ENCODE measurements around the gene MLIP.
"Not testable (repeated sequence)": the region's sequence is repeated elsewhere in the genome, so short reads cannot be mapped to it uniquely, and the experiment has no call there.

Gene MLIP

DNA sequence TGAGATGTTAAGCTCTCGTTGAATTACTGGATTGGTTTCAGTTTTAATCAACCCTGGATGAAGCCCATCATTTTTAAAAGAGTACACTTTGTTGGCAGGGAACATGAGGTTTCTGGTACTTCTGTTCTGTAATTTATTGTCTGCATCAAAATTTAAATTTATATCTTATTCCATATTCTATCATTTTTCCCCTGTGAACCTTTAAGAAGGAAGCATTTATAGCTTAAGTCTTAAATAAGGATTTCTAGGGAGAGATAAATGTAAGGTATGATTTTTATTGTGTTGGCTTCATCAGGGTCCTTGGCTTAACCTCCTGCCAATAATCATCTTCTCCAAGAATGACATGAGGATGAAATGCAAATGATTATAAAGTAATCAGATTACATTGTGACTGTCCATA, 40.6 kb downstream of the MLIP start:
- no peak for DNase-seq (ENCODE audit: low spot score)

DNA sequence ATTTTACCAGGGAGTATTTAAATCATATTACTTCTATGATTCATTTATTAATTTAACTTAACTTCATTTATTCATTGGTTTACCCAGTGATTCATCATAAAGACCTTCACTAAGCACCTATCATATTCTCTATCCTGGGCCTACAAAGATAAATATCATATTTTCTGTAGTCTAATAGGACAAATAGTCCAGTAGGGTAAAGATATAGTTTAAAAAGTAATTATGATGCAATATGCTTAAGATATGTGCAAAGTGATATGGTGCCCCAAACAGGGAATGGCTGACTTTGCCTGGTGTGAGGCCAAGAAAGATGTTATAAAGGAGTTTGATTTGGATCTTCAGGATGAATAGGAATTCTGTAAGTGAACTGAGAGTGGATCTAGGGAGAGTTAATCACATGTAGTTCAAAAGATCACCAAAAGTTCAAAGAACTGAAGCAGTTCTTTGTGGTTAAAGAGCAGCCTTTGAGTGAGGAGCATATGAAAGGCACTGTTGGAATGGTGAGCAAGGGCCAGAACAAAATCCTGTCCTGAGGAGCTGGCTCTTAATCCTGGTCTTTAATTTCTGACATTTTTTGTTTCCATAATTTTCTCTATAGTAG, 45.5 kb downstream of the MLIP start:
- DNase-seq (ENCODE audit: low spot score), result no peak

DNA sequence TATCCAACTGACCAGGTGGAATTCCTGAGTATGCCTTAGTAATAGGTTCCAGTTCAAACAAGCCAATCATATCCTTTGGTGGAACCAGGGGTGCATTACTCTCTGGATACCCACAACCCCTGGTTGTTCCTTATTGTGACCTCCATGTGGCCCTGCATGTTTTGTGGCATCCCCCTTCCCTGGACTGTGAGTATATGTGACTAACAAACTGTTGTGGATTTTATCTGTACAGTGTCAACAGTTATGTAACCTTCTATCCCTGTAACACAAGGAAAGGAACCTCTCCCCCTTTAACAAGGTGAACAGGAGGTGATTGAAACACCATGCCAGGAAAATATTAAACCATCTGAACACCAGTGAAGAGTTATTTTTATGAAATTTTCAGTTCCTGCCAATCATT, 46.2 kb downstream of the MLIP start:
- no peak for DNase-seq (ENCODE audit: low spot score)

DNA sequence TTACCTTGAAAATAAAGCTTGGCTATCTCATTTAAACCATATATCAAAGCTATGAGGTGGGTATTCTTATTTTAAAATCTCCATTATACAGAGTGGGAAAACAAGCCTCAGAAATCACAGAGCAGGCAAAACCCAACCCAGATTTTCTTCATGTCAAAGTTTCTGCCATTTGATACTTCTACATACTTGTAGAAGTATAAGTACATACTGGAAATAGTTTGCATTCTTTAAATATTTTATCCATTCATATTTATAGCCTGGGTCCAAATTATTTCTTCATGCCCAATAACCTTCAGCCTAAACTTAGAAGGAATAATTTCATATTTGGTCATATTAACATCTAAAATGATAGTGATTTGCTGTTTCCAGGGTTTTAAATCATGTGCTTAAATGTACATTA, 61.8 kb downstream of the MLIP start:
- DNase-seq (ENCODE audit: low spot score), result no peak

DNA sequence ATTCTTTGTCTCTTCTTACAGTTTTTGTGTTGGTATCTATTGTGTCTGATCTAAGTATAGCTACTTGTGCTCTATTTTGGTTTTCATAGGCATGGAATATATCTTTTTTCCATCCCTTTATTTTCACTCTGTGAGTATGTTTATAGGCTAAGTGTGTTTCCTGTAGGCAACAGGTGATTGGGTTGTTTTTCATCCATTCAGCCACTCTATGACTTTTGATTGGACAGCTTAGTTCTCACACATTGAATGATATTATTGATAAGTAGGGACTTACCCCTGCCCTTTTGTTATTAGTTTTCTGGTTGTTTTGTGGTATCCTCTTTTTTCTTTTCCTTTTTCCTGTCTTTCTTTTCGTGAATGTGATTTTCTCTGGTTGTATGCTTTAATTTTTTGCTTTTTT, 67.9 kb downstream of the MLIP start:
- DNase-seq (ENCODE audit: low spot score), result no peak

DNA sequence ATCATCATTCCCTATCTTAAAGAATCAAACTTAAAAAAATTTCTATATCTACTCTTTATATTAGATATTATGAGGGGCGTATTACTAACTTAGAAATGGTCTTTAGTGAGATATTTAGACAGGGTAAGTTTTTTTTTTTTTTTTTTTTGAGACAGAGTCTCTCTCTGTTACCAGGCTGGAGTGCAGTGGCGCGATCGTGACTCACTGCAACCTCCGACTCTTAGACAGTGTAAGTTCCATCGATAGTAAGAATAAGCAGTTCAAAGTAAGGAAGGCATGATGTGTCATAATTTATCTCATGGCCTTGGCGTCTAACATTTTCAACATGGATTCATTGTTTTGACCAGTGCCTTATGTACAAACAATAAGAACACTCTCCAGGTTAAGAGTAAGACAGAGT, 72.4 kb downstream of the MLIP start:
- no peak for DNase-seq (ENCODE audit: low spot score)

DNA sequence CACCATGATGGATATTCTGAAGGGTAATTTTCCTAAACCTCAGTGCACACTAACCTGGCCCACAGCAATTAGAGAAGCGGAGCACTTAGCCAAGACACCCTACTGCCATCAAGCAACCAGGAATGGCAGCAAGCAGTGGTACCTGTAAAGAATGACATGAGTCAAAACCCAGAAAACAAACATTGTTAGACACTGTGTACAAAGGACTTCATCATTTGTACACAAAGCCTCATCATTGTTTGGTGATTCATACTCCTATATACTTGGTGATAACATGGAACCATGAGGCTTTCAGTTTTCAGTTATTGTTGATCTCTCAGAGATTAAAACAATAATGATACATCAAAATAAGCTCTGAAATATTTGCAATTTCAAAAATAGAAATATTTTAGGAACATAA, 74.6 kb downstream of the MLIP start:
- no peak for DNase-seq (ENCODE audit: low spot score)

DNA sequence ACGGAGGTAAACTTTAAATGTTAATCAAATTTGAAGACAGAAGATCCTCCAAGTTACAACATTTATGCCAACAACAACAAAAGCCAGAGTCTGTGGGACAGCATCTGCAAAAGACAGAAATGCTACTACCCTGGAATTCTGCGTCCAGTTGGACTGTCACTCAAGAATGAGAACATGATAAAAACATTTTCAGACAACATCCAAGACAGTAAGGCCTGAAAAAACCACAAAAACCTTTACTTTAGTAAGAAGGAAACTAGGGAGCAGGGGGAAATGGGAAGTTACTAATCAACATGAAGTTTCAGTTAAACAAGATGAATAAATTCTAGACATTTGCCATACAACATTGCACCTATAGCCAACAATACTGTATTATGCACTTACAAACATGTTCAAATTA, 77.6 kb downstream of the MLIP start:
- no peak for DNase-seq (ENCODE audit: low spot score)

DNA sequence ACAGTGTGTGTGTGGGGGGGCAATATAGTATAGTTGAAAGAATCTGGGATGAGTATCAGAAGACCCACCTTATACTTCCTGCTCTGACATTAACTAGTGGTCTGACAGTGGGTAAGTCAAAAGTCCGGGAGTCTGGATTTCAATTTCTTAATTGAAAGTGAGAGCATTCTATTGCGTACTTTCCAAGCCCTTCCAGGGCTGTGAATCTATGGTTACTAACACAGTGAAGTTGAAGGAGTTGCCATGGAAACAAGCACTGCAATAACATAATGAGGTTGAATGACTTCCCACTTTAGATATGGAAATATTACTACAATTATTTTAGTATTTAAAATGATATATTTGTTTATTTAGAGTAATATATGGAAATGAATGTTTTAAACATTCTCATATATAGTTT, 80.2 kb downstream of the MLIP start:
- DNase-seq (ENCODE audit: low spot score), result no peak

DNA sequence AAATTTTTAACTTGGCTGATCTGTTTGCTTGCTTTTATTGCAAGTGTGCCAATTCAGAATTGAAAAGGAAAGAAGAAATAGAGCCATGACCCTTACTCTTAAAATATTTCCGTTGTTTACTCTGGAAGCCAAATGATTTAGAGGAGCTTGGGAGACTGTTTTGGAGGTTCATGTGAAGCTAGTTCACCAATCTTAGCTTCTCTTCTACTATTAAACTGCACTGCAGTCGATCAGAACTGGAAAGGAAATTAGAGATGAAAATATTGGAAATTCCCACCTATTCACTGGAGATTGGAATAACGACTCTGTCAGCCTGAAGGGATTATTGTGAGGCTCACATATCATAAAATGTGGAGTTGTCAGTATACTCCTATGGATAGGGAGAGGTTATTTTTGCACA, 81.8 kb downstream of the MLIP start:
- DNase-seq (ENCODE audit: low spot score), result no peak

DNA sequence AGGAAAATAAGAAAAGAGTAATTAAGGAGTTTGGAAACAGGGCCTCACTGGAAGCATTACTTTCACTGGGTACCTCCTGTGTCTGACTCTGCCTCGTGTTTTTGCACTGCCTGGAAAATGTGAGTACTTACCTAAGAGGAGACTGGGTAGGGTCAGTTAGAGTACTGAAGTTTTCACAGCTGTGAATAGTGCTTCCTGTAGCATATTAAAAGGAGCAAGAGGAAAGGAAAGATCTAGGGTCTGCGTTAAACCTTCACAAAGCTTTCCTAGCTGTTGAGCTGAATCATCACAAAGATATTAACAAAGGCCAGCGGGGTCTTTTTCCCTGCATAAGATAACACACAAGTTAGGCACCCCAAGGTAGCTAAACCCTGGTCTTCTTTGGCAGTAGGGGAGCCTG, 82.3 kb downstream of the MLIP start:
- no peak for DNase-seq (ENCODE audit: low spot score)

DNA sequence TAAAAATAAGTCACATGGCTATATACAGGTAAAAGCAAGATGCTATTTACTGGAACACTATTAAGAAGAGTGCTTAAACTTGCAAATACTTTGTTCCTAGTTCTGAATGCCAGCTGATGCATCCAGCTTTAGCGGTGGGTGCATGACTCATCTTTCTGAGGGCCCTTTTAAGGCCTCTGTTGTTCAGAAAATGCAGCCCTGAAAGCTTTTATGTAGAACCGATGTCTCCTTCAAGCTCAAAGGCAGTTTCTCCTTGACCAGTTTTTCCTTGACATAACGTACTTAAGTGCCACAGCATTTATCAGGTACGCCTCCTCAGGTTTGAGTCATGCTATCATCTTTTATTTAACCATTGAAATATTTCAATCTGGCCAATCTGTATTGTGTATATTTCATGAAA, 82.8 kb downstream of the MLIP start:
- DNase-seq (ENCODE audit: low spot score), result no peak

DNA sequence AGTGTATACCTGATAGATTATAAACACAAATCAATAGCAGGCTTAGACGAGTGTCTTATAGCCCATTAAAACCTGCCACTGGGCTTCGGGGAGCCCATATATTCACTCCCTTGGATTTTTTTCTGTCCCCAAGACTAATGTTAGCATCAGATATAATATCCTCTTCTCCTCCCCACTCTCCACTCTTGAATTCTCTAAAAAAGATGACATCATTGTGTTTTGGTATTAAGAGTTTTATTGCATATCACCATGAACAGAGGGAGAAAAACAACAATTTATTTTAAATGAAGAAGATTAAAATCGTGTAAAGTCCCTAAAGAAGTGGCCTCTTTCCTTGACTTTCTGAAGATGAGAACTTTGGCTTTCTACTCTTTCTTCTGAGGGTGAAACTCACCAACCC, 84.4 kb downstream of the MLIP start:
- no peak for DNase-seq (ENCODE audit: low spot score)

DNA sequence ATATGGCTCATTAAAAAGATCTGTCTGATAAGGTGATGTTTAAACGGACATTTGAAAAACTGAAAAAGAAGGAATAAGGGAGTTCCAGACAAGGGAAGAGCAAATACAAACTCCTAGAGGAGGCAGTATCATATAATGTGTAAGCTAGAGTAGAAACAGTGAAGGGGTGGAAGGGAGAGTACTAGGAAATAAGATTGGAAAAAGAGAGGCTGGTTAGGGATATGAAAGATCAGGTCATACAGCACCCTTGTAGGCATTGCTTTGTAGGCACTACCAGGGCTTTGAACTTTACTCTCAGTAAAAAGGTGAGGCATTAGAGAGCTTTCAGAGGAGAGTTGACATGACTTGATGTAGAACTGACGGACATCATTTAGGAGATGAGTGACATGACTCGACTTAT, 85.7 kb downstream of the MLIP start:
- DNase-seq (ENCODE audit: low spot score), result no peak

DNA sequence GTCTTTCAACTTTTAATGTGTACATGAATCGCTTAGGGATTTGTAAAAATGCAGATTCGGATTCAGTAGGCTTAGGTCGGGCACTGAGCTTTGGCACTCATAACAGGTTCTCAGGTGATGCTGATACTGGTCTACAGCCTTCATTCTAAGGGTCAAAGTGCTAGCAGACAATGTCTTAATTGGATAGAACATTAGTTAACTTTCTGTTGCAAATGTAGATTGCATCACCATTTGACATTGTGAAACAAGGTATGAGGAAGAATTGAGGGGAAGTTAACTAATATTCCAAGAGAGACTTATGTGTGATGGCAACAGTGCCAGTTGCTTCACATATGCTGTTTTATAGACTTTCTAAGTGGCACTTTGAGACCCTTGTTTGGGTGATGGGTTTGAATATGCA, 86.9 kb downstream of the MLIP start:
- DNase-seq (ENCODE audit: low spot score), result no peak

DNA sequence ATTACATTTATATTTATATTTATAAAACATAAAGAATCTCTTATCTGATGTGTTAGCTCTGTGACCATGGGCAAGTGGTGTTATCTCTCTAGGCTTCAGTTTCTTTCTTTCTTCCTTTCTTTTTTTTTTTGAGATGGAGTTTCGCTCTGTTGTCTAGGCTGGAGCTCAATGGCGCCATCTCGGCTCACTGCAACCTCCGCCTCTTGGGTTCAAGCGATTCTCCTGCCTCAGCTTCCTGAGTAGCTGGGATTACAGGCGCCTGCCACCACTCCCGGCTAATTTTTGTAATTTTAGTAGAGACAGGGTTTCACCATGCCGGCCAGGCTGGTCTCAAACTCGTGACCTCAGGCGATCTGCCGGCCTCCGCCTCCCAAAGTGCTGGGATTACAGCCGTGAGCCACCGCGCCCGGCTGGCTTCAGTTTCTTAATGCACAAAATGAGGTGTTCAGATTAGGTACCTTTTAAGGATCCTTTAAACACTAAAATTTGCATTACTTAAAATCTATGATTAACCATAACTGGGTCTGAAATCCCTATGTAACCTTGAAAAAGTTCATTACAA, 92.3 kb downstream of the MLIP start:
- not testable (repeated sequence) for DNase-seq (ENCODE audit: low spot score)

DNA sequence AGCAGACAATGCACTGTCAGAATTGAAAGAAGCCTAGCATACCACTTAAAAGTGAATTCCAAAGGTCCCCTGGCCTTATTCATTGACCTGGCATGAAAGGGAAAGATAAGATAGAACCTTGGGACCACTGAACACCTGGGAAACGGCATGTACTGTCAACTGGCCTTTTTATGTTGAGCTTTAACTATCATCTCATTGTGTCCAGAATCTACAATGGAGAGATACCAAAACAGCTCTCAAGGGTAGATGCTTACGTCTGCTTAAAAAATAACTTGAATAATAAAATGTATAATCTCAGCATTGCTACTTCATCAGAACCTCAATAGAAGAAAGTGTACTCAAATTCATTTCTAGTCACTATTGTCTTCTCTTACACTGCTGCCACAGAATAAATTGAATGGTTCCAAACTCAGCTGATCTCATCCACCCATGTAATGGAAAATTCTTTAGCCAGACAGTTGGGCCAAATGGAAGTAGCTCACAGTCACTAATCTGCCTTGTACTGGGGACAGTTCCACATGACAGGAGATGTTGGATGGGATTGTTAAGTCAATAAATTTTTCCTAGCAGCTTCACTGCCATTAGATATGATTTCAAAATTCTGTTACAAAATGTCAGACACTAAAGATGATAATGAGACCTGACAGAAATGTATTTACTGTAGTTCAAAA, 93.8 kb downstream of the MLIP start:
- no peak for DNase-seq (ENCODE audit: low spot score)

DNA sequence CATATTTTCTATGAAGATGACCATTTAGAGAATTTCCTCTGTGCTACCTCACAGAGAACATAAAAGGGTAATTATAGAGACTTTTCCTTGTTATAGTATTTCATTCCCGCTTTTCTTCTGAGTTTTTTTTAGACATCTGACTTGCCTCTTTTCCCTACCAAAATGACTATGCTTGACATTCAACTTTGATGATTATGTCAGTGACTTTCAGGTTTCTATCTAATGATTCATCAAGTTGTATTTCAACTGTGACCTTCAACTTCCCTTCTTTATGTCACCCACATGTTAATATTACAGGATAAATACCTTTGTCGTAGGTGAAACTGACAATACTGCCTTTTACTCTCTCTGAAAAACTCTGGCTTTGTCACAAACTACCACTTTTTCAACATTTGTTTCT, 95.3 kb downstream of the MLIP start:
- DNase-seq (ENCODE audit: low spot score), result no peak

DNA sequence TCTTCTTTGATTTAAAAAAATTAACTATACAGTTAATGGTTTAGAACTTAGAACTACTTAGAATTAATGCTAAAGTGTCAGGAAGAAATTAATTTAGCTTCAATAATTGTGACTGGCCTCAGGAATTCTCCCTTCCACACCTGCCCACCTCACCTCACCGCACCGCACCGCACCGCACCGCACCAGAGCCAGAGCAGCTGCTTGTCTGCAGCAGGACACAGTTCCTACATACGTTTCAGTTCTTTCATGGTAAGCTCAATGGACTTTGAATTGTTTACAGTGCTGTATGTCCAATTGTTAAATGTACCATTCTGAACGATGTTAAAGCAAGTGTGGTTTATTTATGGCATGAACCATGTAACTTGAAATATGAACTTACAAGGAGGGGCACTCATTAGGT, 98.7 kb downstream of the MLIP start:
- not testable (repeated sequence) for DNase-seq (ENCODE audit: low spot score)

DNA sequence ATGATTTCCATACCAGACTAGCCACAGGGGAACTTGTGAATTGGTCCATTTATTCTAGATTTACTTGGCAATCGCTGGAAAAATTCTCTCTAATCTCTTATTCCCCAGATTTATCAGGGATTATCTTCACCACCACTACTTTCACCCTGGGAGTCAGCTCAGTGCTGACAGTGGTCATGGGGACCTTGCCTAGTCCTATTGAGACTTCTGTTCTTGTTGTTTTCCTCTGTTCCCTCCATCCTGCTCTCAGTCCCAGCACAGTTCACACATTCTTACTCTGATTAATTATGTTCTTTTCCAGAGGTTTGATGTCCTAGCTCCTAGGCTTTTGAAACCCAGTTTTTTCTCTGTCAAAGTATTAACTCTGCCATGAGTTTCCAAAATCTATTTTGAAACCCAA, 103.0 kb downstream of the MLIP start:
- no peak for DNase-seq (ENCODE audit: low spot score)

DNA sequence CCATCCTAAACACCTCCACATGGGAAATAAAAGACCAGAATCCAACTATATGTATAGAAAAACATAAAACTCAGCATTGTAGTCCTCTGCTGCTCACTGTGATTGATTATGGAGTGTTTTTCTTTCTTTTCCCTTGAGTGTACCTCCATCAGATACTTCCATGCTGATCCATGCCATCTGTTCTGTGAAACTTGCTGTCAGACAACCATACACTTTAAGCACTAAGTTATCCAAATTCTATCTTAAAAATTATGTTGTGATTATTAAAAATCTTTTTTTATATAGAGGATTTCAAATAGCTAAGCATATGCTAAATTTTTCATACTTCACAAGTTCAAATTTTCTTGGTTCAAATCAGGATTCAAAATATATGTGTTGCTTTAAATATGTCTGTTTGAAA, 105.1 kb downstream of the MLIP start:
- no peak for DNase-seq (ENCODE audit: low spot score)

DNA sequence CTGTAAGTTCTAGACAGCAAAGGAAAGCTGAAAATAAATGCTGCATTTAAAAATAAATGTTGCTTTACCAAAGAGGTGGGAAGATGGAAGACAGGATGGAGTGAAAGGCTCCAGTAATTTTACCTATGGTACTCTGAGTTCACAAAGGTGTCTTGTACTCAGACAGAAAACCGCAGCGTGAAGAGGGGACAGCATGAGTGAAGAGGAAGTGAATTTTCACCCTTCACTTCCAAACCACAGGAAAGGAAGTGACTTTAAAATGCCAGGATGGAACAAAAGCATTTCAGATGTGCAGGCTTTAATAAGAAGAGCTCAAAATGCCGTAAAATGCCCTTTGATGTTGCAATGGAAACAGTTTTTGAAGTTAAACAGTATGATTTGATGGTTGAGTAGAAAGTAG, 105.8 kb downstream of the MLIP start:
- no peak for DNase-seq (ENCODE audit: low spot score)

DNA sequence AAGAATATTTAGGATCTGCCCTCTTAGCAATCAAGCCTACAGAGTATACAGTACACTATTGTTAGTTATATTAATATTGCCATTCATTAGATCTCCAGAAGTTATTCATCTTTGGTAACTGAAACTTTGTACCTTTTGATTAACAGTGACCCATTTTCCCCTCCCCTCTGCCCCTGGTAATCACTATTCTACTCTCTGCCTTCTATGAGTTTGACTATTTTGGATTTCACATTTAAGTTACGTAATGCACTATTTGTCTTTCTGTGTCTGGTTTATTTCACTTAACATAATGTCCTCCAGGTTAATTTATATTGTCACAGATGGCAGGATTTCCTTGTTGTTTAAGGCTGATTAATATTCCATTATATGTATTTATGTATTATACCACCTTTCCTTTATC, 111.0 kb downstream of the MLIP start:
- no peak for DNase-seq (ENCODE audit: low spot score)

DNA sequence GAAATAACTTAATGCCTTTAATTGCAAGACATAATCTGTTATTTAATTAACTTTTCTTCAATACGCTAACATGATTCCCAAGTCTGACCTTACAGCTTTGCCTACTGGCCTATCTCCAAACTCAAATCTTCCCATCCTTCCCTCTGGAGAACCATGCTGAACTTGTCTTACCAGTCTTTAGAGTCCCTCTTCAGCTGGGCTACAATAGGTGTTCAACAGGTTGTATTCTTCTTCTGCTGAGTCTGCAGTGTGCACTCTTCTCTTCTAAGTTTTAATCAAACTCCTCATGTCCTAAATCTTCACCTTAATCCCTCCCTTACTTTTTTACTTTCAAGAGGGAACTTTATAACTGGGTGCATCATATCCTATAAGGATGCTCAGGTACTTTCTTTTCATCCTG, 121.5 kb downstream of the MLIP start:
- no peak for DNase-seq (ENCODE audit: low spot score)

Data from HuH-7 (cell line).